ENCODE measurements around the gene LCK. TPM values are rescaled to one million over a fixed set of nuclear protein-coding genes. Genes with fewer than 3 reads are reported as not detected.
"Not testable (repeated sequence)": the region's sequence is repeated elsewhere in the genome, so short reads cannot be mapped to it uniquely, and the experiment has no call there.

The LCK gene
- total and polyA plus RNA-seq, 9 of the 15 experiments (the other 6 are each of a cell fraction or from before 2014, with no cell fraction given), result 0.04 to 0.47 (median 0.13) TPM; not detected in 6

- Histone ChIP-seq H3K9ac (ENCODE audit: insufficient read depth in 1 of 2, low read depth in 2 of 2, low read length in 2 of 2) (no peak overlapping the region), H3K36me3 (ENCODE audit: control insufficient read depth, insufficient read depth, low read length) (no peaks in the 10 kb centered on the region), H2AFZ (ENCODE audit: low read depth, low read length) (no peak overlapping the region), H3K27me3 (ENCODE audit: control insufficient read depth in 2 of 2, insufficient read depth in 2 of 2, low read length in 2 of 2) (no peaks in the 10 kb centered on the region), H3K9me3 (replicated peaks; ENCODE audit: control insufficient read depth, insufficient read depth, low read depth, low read length) (no peaks in the 10 kb centered on the region), H4K20me1 (replicated peaks; ENCODE audit: control insufficient read depth, insufficient read depth, low read length) (no peaks in the 10 kb centered on the region), H3K4me3 (no peak overlapping the region), H3K79me2 (ENCODE audit: control insufficient read depth, insufficient read depth, low read length) (no peaks in the 10 kb centered on the region), H3K9me1 (ENCODE audit: control insufficient read depth, insufficient read depth, low read length) (no peaks in the 10 kb centered on the region), H3K27ac (ENCODE audit: extremely low read depth, low read depth, low read length) (no peak overlapping the region), H3K4me1 (replicated peaks in 1 of 2; ENCODE audit: control insufficient read depth in 2 of 2, insufficient read depth in 2 of 2, low read length in 2 of 2) (peaks cover 3 to 4% of the 10 kb centered on the region in 2 experiments; a peak in 3 of 5 replicates), H3K4me2 (ENCODE audit: insufficient read depth, low read length) (no peak overlapping the region)
- intact Hi-C loops (cut with micrococcal nuclease), result no loop called here
- no peak for DNase-seq (ENCODE audit: extremely low read depth in 1 of 4, low spot score in 3 of 4)
- ChIA-PET POLR2A (interaction anchor here (1.0 to 1.6 kb wide), 2 partner anchors 9 to 19 kb away, joined by 4 read pairs; no protein-coding TSS in a partner anchor), CTCF (ENCODE audit: low intra/inter-chr PET ratio) (no interaction called here)
- no TSS peak for BruUV-seq (replicated peaks)
- 37% methylated on average over 6 of the region's 6 CpGs for WGBS (ENCODE audit: insufficient coverage, low coverage, missing lambda C conversion rate)
- no peak for ATAC-seq
- in situ Hi-C loops (cut with MboI), result no loop called here
- TF ChIP-seq ZNF766 (CRISPR knock-in tag; conservative IDR thresholded peaks at IDR 0.05) (no peak), KAT2B (IDR thresholded peaks at IDR 0.05; ENCODE audit: low read depth, low read length) (no peak), RAD51 (IDR thresholded peaks at IDR 0.05; ENCODE audit: borderline replicate concordance, low read depth) (no peak), ZNF639 (CRISPR knock-in tag; conservative IDR thresholded peaks at IDR 0.05 in 1 of 2, IDR thresholded peaks at IDR 0.05 in 1 of 2) (no peak), GABPB1 (CRISPR knock-in tag; IDR thresholded peaks at IDR 0.05) (no peak), MCM5 (IDR thresholded peaks at IDR 0.05; ENCODE audit: low read depth) (no peak), LEF1 (IDR thresholded peaks at IDR 0.05) (no peak)
- no peak for FAIRE-seq
Observed at GRCh38 chr1:32257227-32257508, 6.1 kb downstream of the LCK start.

- H3K4me2 ChIP-seq (ENCODE audit: insufficient read depth, low read length); H3K9ac ChIP-seq (ENCODE audit: insufficient read depth in 1 of 2, low read depth in 2 of 2, low read length in 2 of 2); DNase-seq (ENCODE audit: extremely low read depth in 1 of 4, low spot score in 3 of 4); H3K27ac ChIP-seq (ENCODE audit: extremely low read depth, low read depth, low read length); ATAC-seq; H3K27me3 ChIP-seq (ENCODE audit: control insufficient read depth in 2 of 2, insufficient read depth in 2 of 2, low read length in 2 of 2); H4K20me1 ChIP-seq (replicated peaks; ENCODE audit: control insufficient read depth, insufficient read depth, low read length); BruUV-seq (replicated peaks); H3K4me3 ChIP-seq; H3K36me3 ChIP-seq (ENCODE audit: control insufficient read depth, insufficient read depth, low read length); H3K79me2 ChIP-seq (ENCODE audit: control insufficient read depth, insufficient read depth, low read length); H3K9me3 ChIP-seq (replicated peaks; ENCODE audit: control insufficient read depth, insufficient read depth, low read depth, low read length); CTCF ChIA-PET (ENCODE audit: low intra/inter-chr PET ratio); H3K4me1 ChIP-seq (replicated peaks in 1 of 2; ENCODE audit: control insufficient read depth in 2 of 2, insufficient read depth in 2 of 2, low read length in 2 of 2); H2AFZ ChIP-seq (ENCODE audit: low read depth, low read length); H3K9me1 ChIP-seq (ENCODE audit: control insufficient read depth, insufficient read depth, low read length); in situ Hi-C loops (cut with MboI); intact Hi-C loops (cut with micrococcal nuclease); FAIRE-seq: not testable (repeated sequence)
- WGBS (ENCODE audit: insufficient coverage, low coverage, missing lambda C conversion rate), result 57% methylated on average over 4 of the region's 4 CpGs
- POLR2A ChIA-PET, result interaction anchor here (0.9 to 1.3 kb wide), 2 partner anchors 15 to 73 kb away, joined by 3 read pairs; partner anchors contain the start of gene MARCKSL1
Observed at GRCh38 chr1:32263236-32263593, 12.2 kb downstream of the LCK start.

Data from K562 (cell line).